Amygdala (tissue), 56 donors: ENCODE measurements around the gene MXRA8.

Source experiments
- DNase-seq, 56 donors: peaks; one replicate each; lab custom pipeline; 2025; lab: John Stamatoyannopoulos, UW

Gene MXRA8

DNA sequence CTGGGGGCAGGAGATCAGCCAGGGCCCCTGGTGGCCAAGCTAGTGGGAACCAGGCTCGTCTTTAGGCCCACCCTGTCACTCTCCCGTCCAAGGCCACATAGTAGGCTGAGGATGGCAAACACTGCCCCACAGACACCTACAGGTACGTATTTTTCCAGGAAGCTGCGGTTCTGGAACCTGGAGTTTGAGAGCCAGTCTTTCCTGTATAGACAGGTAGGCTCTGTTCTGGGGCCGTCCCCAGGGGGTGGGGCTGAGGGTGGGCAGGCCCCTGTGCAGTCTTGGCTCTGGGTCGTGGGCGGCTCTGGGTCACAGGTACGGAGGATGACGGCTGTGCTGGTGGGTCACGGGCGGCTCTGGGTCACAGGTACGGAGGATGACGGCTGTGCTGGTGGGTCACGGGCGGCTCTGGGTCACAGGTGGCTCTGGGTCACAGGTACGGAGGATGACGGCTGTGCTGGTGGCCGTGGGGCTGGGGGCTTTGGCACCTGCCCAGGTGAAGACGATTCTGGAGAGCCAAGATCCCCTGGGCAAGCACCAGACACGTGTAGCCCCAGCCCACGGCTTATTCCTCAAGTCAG is 47.8 kb downstream of the MXRA8 start:
- DNase-seq = no peak

- no peak for DNase-seq
Observed at GRCh38 chr1:1310109-1310385, 48.3 kb downstream of the MXRA8 start.

DNA sequence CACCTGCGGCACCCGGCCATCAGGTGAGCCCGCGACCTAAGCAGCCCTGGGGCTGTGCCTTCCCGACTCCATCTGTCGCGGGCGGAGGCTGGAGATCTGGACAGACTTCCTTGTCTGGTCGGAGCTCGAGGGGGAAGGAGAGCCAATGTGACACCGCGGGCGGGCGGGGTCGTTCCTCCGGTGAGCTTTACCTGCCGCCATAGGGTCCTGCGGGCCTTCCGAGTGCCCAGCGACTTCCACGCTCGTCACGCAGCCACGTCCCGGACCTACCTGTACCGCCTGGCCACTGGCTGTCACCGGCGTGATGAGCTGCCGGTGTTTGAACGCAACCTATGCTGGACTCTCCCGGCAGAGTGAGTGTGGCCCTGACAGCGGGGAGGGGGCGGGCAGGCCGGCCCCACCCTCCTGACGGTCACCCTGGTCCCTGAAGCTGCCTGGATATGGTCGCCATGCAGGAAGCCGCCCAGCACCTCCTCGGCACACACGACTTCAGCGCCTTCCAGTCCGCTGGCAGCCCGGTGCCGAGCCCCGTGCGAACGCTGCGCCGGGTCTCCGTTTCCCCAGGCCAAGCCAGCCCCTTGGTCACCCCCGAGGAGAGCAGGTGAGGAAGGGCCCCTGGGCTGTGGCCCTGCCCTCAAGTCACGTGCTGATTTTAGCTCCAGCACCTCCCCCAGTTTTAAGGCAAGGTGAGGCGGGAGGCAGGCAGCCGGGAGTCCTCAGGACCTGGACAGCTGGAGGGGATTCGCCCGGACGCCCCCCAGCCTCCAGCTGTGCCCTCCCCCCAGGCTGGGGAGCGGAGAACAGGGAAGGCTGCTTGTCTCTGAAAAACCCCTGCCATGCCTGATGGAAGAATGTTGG is 48.9 kb downstream of the MXRA8 start:
- peak in 1 of 56 donors; percentile 15 for DNase-seq

DNA sequence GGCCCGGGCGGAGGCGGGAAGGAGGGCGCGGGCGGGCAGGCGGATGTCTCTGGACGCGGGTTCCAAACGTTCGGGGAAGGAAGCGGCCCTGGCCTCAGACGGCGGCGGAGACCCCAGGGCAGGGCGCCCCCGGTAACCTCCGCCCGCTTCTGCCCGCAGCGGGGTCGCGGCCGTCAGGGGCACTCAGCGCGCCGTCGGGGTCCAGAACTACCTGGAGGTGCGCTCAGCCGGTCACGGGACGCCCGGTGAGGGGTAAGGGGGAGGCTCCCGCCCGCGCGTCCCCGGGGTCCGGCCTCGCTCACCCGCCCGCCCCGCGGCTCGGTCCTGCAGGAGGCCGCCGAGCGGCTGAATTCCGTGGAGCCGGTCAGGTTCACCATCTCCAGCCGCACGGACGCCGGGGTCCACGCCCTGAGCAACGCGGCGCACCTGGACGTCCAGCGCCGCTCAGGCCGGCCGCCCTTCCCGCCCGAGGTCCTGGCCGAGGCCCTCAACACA is 49.6 kb downstream of the MXRA8 start:
- DNase-seq = peak in 2 of 56 donors; percentile 54 to 55

DNA sequence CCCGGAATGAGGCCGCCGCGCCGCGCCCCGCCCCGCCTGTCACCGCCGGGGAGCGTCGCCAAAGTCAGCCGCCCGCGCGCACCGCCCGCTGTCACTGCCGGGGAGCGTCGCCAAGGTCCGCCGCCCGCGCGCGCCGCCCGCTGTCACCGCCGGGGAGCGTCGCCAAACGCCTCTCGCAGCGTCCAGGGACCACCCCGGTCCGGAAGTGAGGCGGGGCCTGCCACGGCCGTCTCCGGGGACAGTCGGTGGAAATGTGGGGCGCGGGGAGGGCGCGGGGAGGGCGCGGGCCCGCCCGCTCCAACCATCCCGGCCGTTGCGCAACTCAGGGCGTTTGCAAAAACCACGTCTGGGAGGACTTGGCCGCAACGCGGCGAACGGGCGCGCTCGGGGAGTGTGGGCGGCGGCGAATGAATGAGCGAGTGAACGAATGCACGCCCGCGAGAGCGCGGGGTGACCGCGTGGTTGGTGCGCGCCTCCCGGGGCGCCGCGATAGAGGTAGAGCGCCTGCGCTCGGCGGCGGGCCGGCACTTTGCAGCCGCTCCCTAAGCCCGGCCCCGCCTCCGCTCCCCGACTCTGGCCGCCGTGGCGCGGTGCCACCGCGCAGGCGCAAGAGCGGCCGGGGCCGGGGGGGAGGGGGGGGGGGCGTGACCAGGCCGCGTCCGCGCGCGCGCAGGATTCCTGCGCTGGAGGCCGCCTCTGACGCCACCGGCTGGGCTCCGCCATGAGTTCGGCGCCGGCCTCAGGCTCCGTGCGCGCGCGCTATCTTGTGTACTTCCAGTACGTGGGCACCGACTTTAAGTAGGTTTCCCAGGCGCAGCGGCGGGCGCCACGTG is 50.2 kb downstream of the MXRA8 start, which contains the start of the genes ACAP3 and PUSL1:
Gene ACAP3, minus strand, starts transcription at position 8 of the 833 bp plus-strand sequence. CDS start 115 bp downstream, outside the sequence.
Gene PUSL1, plus strand, starts transcription at position 675 of the 833 bp plus-strand sequence. Its CDS starts 47 bp downstream, at position 722.
- peak in 55 of 56 donors; percentile 61 to 98 (median 88) for DNase-seq

- peak in 7 of 56 donors; percentile 27 to 63 (median 55) for DNase-seq
Observed at GRCh38 chr1:1307261-1307922, 51.0 kb downstream of the MXRA8 start.

GRCh38 chr1:1306661-1307260 is 51.6 kb downstream of the MXRA8 start:
- DNase-seq = peak in 2 of 56 donors; percentile 11 to 46

- peak in 1 of 56 donors; percentile 26 for DNase-seq
Observed at GRCh38 chr1:1306070-1306660, 52.2 kb downstream of the MXRA8 start.

GRCh38 chr1:1305300-1306069 is 52.9 kb downstream of the MXRA8 start:
- DNase-seq = peak in 22 of 56 donors; percentile 28 to 68 (median 46)

- DNase-seq = peak; percentile 51 to 97 (median 88)
Observed at GRCh38 chr1:1304331-1305299, 53.7 kb downstream of the MXRA8 start.

GRCh38 chr1:1303736-1304135 is 54.6 kb downstream of the MXRA8 start:
- peak in 1 of 56 donors; percentile 46 for DNase-seq

DNA sequence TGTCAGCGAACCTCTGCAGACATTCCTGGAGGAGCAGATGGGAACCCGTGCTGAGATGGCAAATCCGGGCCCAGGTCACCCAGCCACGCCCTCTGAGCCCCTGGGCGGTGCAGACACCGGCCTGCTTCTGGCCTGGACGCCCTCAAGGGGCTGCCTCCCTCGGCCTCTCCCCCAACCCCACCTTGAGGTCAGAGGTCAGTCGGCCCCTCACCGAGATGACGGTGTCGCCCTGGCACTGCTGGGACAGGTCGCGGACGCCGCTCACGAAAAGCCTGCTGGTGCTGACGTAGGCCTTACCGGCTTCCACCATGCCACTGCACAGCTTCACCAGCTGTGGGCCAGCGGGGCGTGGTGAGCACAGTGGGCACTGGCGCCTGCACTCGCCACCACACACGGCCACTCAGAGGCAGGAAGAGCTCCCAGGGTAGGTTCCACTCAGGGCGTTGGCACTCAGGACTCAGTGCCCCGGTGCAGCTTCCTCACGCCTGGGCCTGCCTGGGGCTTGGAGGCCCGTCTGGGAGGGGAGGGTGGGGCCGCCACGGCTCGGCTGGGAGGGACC is 55.3 kb downstream of the MXRA8 start:
- peak in 3 of 56 donors; percentile 26 to 51 (median 38) for DNase-seq
